GM23338 (cell line): ENCODE measurements around the gene AOPEP. TPM values are rescaled to one million over a fixed set of nuclear protein-coding genes. Genes with fewer than 3 reads are reported as not detected.

ENCODE experiments used
- ATAC-seq: fragments of 200-7000 bp; cut with Tn5 transposase; 3 replicates; pipeline ENCODE4 v1.9.1; 2020
- DNase-seq: peaks from one replicate; pipeline ENCODE4 v3.0.0-alpha.2; 2015; ENCODE audit warnings: low spot score
- H2AFZ ChIP-seq: fragments of 200-600 bp; sonication (generic); 2 replicates; pipeline ENCODE4 v1.8.0; 2016; ENCODE audit warnings: antibody characterized with exemption, mild to moderate bottlenecking, moderate library complexity
- H3F3A ChIP-seq: fragments of 200-600 bp; sonication (generic); replicated peaks from 2 replicates; pipeline ENCODE4 v1.8.0; 2017; ENCODE audit warnings: antibody characterized with exemption, mixed run types, low read depth
- H3K27ac ChIP-seq: fragments of 200-600 bp; sonication (generic); 2 replicates; pipeline ENCODE4 v1.6.1; 2016; ENCODE audit warnings: low read depth
- H3K27me3 ChIP-seq: fragments of 200-600 bp; sonication (generic); 2 replicates; pipeline ENCODE4 v1.8.0; 2016; ENCODE audit warnings: mild to moderate bottlenecking, mixed run types, moderate library complexity; ENCODE audit not compliant: insufficient read depth
- H3K36me3 ChIP-seq: fragments of 200-600 bp; sonication (generic); 2 replicates; pipeline ENCODE4 v1.8.0; 2016; ENCODE audit warnings: mild to moderate bottlenecking; ENCODE audit not compliant: insufficient read depth
- H3K4me1 ChIP-seq: fragments of 200-600 bp; sonication (generic); 2 replicates; pipeline ENCODE4 v1.8.0; 2016; ENCODE audit warnings: mild to moderate bottlenecking, moderate library complexity; ENCODE audit not compliant: insufficient read depth
- H3K4me2 ChIP-seq: fragments of 200-600 bp; sonication (generic); 2 replicates; pipeline ENCODE4 v1.7.1; 2017; ENCODE audit warnings: mixed run types
- H3K4me3 ChIP-seq: fragments of 200-600 bp; sonication (generic); 2 replicates; pipeline ENCODE4 v1.6.1; 2016; ENCODE audit warnings: mixed run types
- H3K79me2 ChIP-seq: fragments of 200-600 bp; sonication (generic); replicated peaks from 2 replicates; pipeline ENCODE4 v1.8.0; 2017; ENCODE audit warnings: mild to moderate bottlenecking; ENCODE audit not compliant: insufficient read depth
- H3K9me2 ChIP-seq: fragments of 200-600 bp; sonication (generic); 2 replicates; pipeline ENCODE4 v1.8.0; 2017; ENCODE audit not compliant: insufficient read depth
- H4K20me1 ChIP-seq: fragments of 200-600 bp; sonication (generic); replicated peaks from 2 replicates; pipeline ENCODE4 v1.8.0; 2017; ENCODE audit warnings: mild to moderate bottlenecking; ENCODE audit not compliant: insufficient read depth
- H3K27ac Mint-ChIP-seq: 2 replicates; pipeline ENCODE4 v1.8.0; 2020; ENCODE audit warnings: inconsistent platforms, mild to moderate bottlenecking, moderate library complexity, mixed read lengths
- H3K27me3 Mint-ChIP-seq: 3 replicates; pipeline ENCODE4 v1.8.0; 2022; ENCODE audit warnings: low read depth, mild to moderate bottlenecking, moderate library complexity, mixed read lengths, inconsistent platforms; ENCODE audit not compliant: insufficient read depth, poor library complexity
- H3K36me3 Mint-ChIP-seq: 3 replicates; pipeline ENCODE4 v1.8.0; 2021; ENCODE audit warnings: low read depth, mild to moderate bottlenecking, inconsistent platforms, moderate library complexity, mixed read lengths
- H3K4me1 Mint-ChIP-seq: 3 replicates; pipeline ENCODE4 v1.8.0; 2020; ENCODE audit warnings: mild to moderate bottlenecking, inconsistent platforms, mixed read lengths
- H3K4me3 Mint-ChIP-seq: 3 replicates; pipeline ENCODE4 v1.8.0; 2021; ENCODE audit warnings: moderate library complexity, mild to moderate bottlenecking, inconsistent platforms, mixed read lengths
- H3K9me3 Mint-ChIP-seq: 3 replicates; pipeline ENCODE4 v1.8.0; 2020; ENCODE audit warnings: moderate library complexity, mild to moderate bottlenecking, inconsistent platforms, mixed read lengths
- CREB1 ChIP-seq: fragments of 250-450 bp; sonication (Bioruptor Pico); IDR thresholded peaks from 2 replicates; pipeline ENCODE4 v1.5.0; 2020; ENCODE audit warnings: low read depth, mild to moderate bottlenecking, moderate library complexity
- CTCF ChIP-seq, 2 experiments: fragments of 200-600 bp in 1 of 2; sonication (generic) in 1 of 2; conservative IDR thresholded peaks; 2 replicates each; pipeline versions ENCODE4 v1.5.1 to v1.6.1; 2016 to 2017; ENCODE audit warnings: antibody characterized with exemption in 2 of 2, low read depth in 2 of 2, mild to moderate bottlenecking in 2 of 2, moderate library complexity in 1 of 2
- ETS1 ChIP-seq: IDR thresholded peaks from 2 replicates; pipeline ENCODE4 v1.6.1; 2016; ENCODE audit warnings: antibody characterized with exemption
- EZH2 ChIP-seq: fragments of 200-600 bp; sonication (generic); IDR thresholded peaks from one replicate; pipeline ENCODE4 v1.8.0; 2017; ENCODE audit warnings: antibody characterized with exemption, mild to moderate bottlenecking, low read depth; ENCODE audit not compliant: unreplicated experiment
- EZH2phosphoT487 ChIP-seq: fragments of 200-600 bp; sonication (generic); IDR thresholded peaks from one replicate; pipeline ENCODE4 v1.8.1; 2018; ENCODE audit warnings: antibody characterized with exemption; ENCODE audit not compliant: unreplicated experiment
- JUNB ChIP-seq: IDR thresholded peaks from one replicate; pipeline ENCODE4 v1.6.1; 2016; ENCODE audit warnings: antibody characterized with exemption; ENCODE audit not compliant: unreplicated experiment
- NANOG ChIP-seq: IDR thresholded peaks from 2 replicates; pipeline ENCODE4 v1.6.1; 2016; ENCODE audit warnings: antibody characterized with exemption, borderline replicate concordance
- POLR2AphosphoS5 ChIP-seq: IDR thresholded peaks from 2 replicates; pipeline ENCODE4 v1.6.1; 2016; ENCODE audit warnings: antibody characterized with exemption, low read depth
- REST ChIP-seq: IDR thresholded peaks from one replicate; pipeline ENCODE4 v1.6.1; 2018; ENCODE audit warnings: antibody characterized with exemption; ENCODE audit not compliant: unreplicated experiment
- STAT1 ChIP-seq: IDR thresholded peaks from one replicate; pipeline ENCODE4 v1.6.1; 2016; ENCODE audit warnings: antibody characterized with exemption; ENCODE audit not compliant: unreplicated experiment
- ZNF114 ChIP-seq: fragments of 250-450 bp; sonication (Bioruptor Pico); IDR thresholded peaks from 2 replicates; pipeline ENCODE4 v1.5.0; 2020; ENCODE audit warnings: mild to moderate bottlenecking, moderate library complexity
- ZNF331 ChIP-seq: fragments of 250-450 bp; sonication (Bioruptor Pico); IDR thresholded peaks from 2 replicates; pipeline ENCODE4 v1.5.0; 2020; ENCODE audit warnings: low read depth, mild to moderate bottlenecking, moderate library complexity
- ZNF462 ChIP-seq: fragments of 250-450 bp; sonication (Bioruptor Pico); IDR thresholded peaks from 2 replicates; pipeline ENCODE4 v1.5.0; 2020; ENCODE audit warnings: mild to moderate bottlenecking, moderate library complexity
- polyA plus RNA-seq: library from polyadenylated mRNA; unstranded; fragments of >200 nt; fragmentation: Nextera tagmentation; extraction: Ambion mirVana; gene quantifications from 2 replicates; pipeline ENCODE4 v1.2.1, GENCODE V29; 2016
- total RNA-seq: library from RNA; depleted of rRNA; stranded (reverse); fragments of >200 nt; shearing (Covaris generic); gene quantifications from 2 replicates; pipeline ENCODE4 v1.2.3, GENCODE V29; 2014

AOPEP gene
- total and polyA plus RNA-seq, 2 experiments from 2014 or later: 7.0 to 16.5 TPM

- no peak overlapping the region for H3K4me2 ChIP-seq
- DNase-seq (no peak), ATAC-seq (no peak)
- peaks cover 20% of the 10 kb centered on the region; the same call in 1 of the 2 replicates for H3K79me2 ChIP-seq
- H3K27ac ChIP-seq: no peak overlapping the region
- H3K27ac Mint-ChIP-seq: no peak overlapping the region
- H2AFZ ChIP-seq: no peak overlapping the region
- H3K4me1 ChIP-seq: no peaks in the 10 kb centered on the region
- no peak for TF ChIP-seq REST
- no peak for TF ChIP-seq JUNB
- no peak for TF ChIP-seq STAT1
- no peak for TF ChIP-seq CTCF (conservative IDR thresholded peaks at IDR 0.05; ENCODE audit: low read depth in 2 of 2)
- no peak for TF ChIP-seq ZNF462 (CRISPR knock-in tag)
- TF ChIP-seq ETS1: no peak
- TF ChIP-seq EZH2: no peak
- no peak for TF ChIP-seq ZNF114 (CRISPR knock-in tag)
- TF ChIP-seq CREB1 (CRISPR knock-in tag): no peak
- TF ChIP-seq POLR2AphosphoS5: no peak
- no peak for TF ChIP-seq ZNF331
- TF ChIP-seq EZH2phosphoT487: no peak
- TF ChIP-seq NANOG: no peak
- peaks cover 13% of the 10 kb centered on the region for H3K4me1 Mint-ChIP-seq
- no peaks in the 10 kb centered on the region for H3K36me3 Mint-ChIP-seq
- no peaks in the 10 kb centered on the region for H3F3A ChIP-seq
- H3K4me3 Mint-ChIP-seq: no peak overlapping the region
- peaks cover 9% of the 10 kb centered on the region; the same call in 1 of the 2 replicates for H3K36me3 ChIP-seq
- no peaks in the 10 kb centered on the region for H3K27me3 Mint-ChIP-seq
- no peaks in the 10 kb centered on the region for H4K20me1 ChIP-seq
- no peaks in the 10 kb centered on the region for H3K9me3 Mint-ChIP-seq
- H3K9me2 ChIP-seq: no peaks in the 10 kb centered on the region
- no peaks in the 10 kb centered on the region for H3K27me3 ChIP-seq
- H3K4me3 ChIP-seq: no peak overlapping the region
These were observed 35.0 kb downstream of the AOPEP start for GRCh38 chr9:94761481-94761880.
